Heart left ventricle (tissue), 16 donors: ENCODE data around the gene DPY19L1. TPM values are rescaled to one million over a fixed set of nuclear protein-coding genes. Genes with fewer than 3 reads are reported as not detected.
"Not testable (repeated sequence)": the region's sequence is repeated elsewhere in the genome, so short reads cannot be mapped to it uniquely, and the experiment has no call there.

ENCODE experiments used
- ATAC-seq, 4 donors: fragments of 200-7000 bp; cut with Tn5 transposase; one replicate each; pipeline ENCODE4 v1.9.1; 2020 to 2022; ENCODE audit warnings: moderate library complexity in 4 of 4, mild to moderate bottlenecking in 3 of 4, moderate number of reproducible peaks in 1 of 4
- DNase-seq, 5 donors: peaks; one replicate each; pipeline ENCODE4 v3.0.0-alpha.2; 2020
- H3K27ac ChIP-seq, 12 donors: fragments of 200-600 bp; sonication (generic) in 4 of 12; one replicate each; pipeline versions ENCODE4 v1.5.0 to v1.8.0; 2016 to 2022; ENCODE audit warnings: mild to moderate bottlenecking in 2 of 12
- H3K27me3 ChIP-seq, 9 donors: fragments of 200-600 bp; sonication (generic) in 2 of 9; one replicate each; pipeline versions ENCODE4 v1.5.1 to v1.8.0; 2016 to 2022; ENCODE audit warnings: mild to moderate bottlenecking in 3 of 9
- H3K36me3 ChIP-seq, 9 donors: fragments of 200-600 bp; sonication (generic) in 2 of 9; one replicate each; pipeline versions ENCODE4 v1.5.0 to v1.8.0; 2018 to 2022; ENCODE audit warnings: mild to moderate bottlenecking in 2 of 9
- H3K4me1 ChIP-seq, 12 donors: fragments of 200-600 bp; sonication (generic) in 4 of 12; one replicate each; pipeline versions ENCODE4 v1.5.0 to v1.8.0; 2016 to 2022; ENCODE audit warnings: mild to moderate bottlenecking in 3 of 12
- H3K4me3 ChIP-seq, 12 donors: fragments of 200-600 bp; sonication (generic) in 4 of 12; one replicate each; pipeline versions ENCODE4 v1.5.0 to v1.8.0; 2017 to 2022; ENCODE audit warnings: mild to moderate bottlenecking in 9 of 12, moderate library complexity in 4 of 12
- H3K9me3 ChIP-seq, 12 donors: fragments of 200-600 bp; sonication (generic) in 4 of 12; one replicate each; pipeline versions ENCODE4 v1.5.0 to v1.8.0; 2016 to 2022; ENCODE audit warnings: mild to moderate bottlenecking in 1 of 12
- CTCF ChIP-seq, 12 donors: fragments of 200-600 bp; sonication (generic) in 4 of 12; IDR thresholded peaks; one replicate each; pipeline versions ENCODE4 v1.5.0 to v1.8.0; 2018 to 2022; ENCODE audit warnings: antibody characterized with exemption in 12 of 12, mild to moderate bottlenecking in 5 of 12
- POLR2A ChIP-seq, 2 donors: fragments of 450-650 bp; IDR thresholded peaks; one replicate each; pipeline ENCODE4 v1.6.1; 2017; ENCODE audit warnings: antibody characterized with exemption in 2 of 2, mild to moderate bottlenecking in 2 of 2, moderate library complexity in 2 of 2
- WGBS, 4 donors: extraction: QIAGEN DNeasy Blood & Tissue Kit in 2 of 4; methylation state at CpG; one replicate each; pipeline versions ENCODE4 v1.1.5 to v1.1.7; 2013 to 2018; 5-methylcytosine and 5-hydroxymethylcytosine counted together
- intact Hi-C, 10 donors: fragments of 100-400 bp; cut with DNase I; formaldehyde crosslinking; loops; one replicate each; pipeline versions ENCODE4 v1.11.1 to v1.14.2; 2022
- long read RNA-seq, 3 donors: library from polyadenylated mRNA; unstranded; transcript quantifications; one replicate each; pipeline ENCODE4 v2.0.0, GENCODE V29; 2020 to 2021
- polyA plus RNA-seq, 2 donors: library from polyadenylated mRNA; stranded (reverse); fragments of 200-250 nt; gene quantifications; one replicate each; pipeline ENCODE4 v1.2.3, GENCODE V29; 2013
- total RNA-seq, 9 donors: library from RNA; depleted of rRNA in 2 of 9; stranded (reverse); fragments of >200 nt in 2 of 9; fragmentation: NEBNext Ultra II Directional in 3 of 9; extraction: Animal tissue kit (Norgen Biotek cat#: 25700) in 3 of 9; gene quantifications; one replicate each; pipeline versions ENCODE4 v1.1.0 to v1.2.4, GENCODE V29; 2016 to 2023
- donor health status: ischemic (EF 13 %, LVEDD 7.1; RV severe dilation, severe dysfunction).
- donor health status: healthy with polysubstance abuse.
- donor health status: DM: no; HTN: yes; CAD: no.
- donor health status: DM: no; HTN: no; CAD: no.
- donor health status: ischemic (EF 25% LVEDD 6.9; RV normal size, moderate dysfunction).
- donor health status: ischemic (EF 25% LVEDD 5.7; RV mildly dilated, moderate dysfunction).
- donor health status: healthy.
- donor health status: DM: yes; HTN: yes; CAD: no.
- donor health status: ischemic (EF 35%, LVEDD 5.7; RV mildly dilated, moderate dysfunction).
- donor health status: nonischemic (EF 11% LVEDD 7.7; RV severe dilation, severe dysfunction).
- donor health status: DM: yes; HTN: yes; CAD: no.
- donor health status: PGD.
- donor health status: ischemic (EF 29% LVEDD 5.4; RV normal size, mild dysfunction).
- donor health status: nonischemic (EF 23%, LVEDD 6.1; RV moderate dilation, normal function).

Gene DPY19L1
- total RNA-seq (10 to 100 TPM; 19.8 to 34.4 (median 22.9) TPM), polyA plus RNA-seq (10 to 100 TPM in 1 of 2 donors, 1 to 10 TPM in 1; 7.7 to 21.2 TPM)
- long read RNA-seq, donor 1, full-length matches to known transcripts = 15 of 26 reads
- long read RNA-seq, donor 1, partial matches to known transcripts = 3 of 26 reads
- long read RNA-seq, donor 1, other reads (novel, unspliced or antisense) = 8 of 26 reads
- long read RNA-seq, donor 2, partial matches to known transcripts = 2 of 7 reads
- long read RNA-seq, donor 2, other reads (novel, unspliced or antisense) = 5 of 7 reads
- long read RNA-seq, donor 3, full-length matches to known transcripts = 21 of 31 reads
- long read RNA-seq, donor 3, partial matches to known transcripts = 1 of 31 reads
- long read RNA-seq, donor 3, other reads (novel, unspliced or antisense) = 9 of 31 reads

GRCh38 chr7:35037211-35037525 lies at the start of gene DPY19L1:
TSS of gene DPY19L1 (minus strand) at chr7:35037485. CDS start at chr7:35037394, 91 bp downstream.
- no peaks in the 10 kb centered on the region for H3K27me3 ChIP-seq
- no peaks in the 10 kb centered on the region for H3K36me3 ChIP-seq
- 0 to 1% (median 0%) methylated on average over 10 to 48 of the region's 48 CpGs; no CpG with 5 or more reads in 1 of the 4 donors for WGBS, 4 donors
- no peak for DNase-seq
- ATAC-seq = no peak
- H3K4me3 ChIP-seq = peak within 1 kb of the TSS; percentile 55 to 91 (median 76)
- intact Hi-C loops = loop anchor here in 7 of 10 donors (5.0 to 10.0 kb wide), 6 partner anchors 72 to 362 kb away; no protein-coding TSS in a partner anchor
- peaks cover 0 to 34% (median 24%) of the 10 kb centered on the region in 12 donors for H3K4me1 ChIP-seq
- no peaks in the 10 kb centered on the region for H3K9me3 ChIP-seq
- H3K27ac ChIP-seq = peak within 1 kb of the TSS; percentile 64 to 95 (median 90)
- peak in 1 of 2 donors; percentile 38 for TF ChIP-seq POLR2A (IDR thresholded peaks at IDR 0.05)
- no peak for TF ChIP-seq CTCF (IDR thresholded peaks at IDR 0.05)

GRCh38 chr7:35079517-35079916 lies 42.2 kb upstream of the DPY19L1 start:
- H3K9me3 ChIP-seq, ATAC-seq, DNase-seq, H3K4me3 ChIP-seq, H3K27me3 ChIP-seq, H3K27ac ChIP-seq, H3K4me1 ChIP-seq, H3K36me3 ChIP-seq: not testable (repeated sequence)
- WGBS, 4 donors = 74 to 94% (median 88%) methylated on average over 3 of the region's 3 CpGs
- intact Hi-C loops = loop anchor here in 5 of 10 donors (10.0 kb wide), 3 partner anchors 455 to 545 kb away; no protein-coding TSS in a partner anchor

GRCh38 chr7:35074008-35074407 lies 36.7 kb upstream of the DPY19L1 start:
- not testable (repeated sequence) for H3K4me1 ChIP-seq, H3K9me3 ChIP-seq, H3K4me3 ChIP-seq, H3K27me3 ChIP-seq, H3K27ac ChIP-seq, DNase-seq, H3K36me3 ChIP-seq
- ATAC-seq = peak in 3 of 4 donors; percentile 10 to 20 (median 18)
- intact Hi-C loops = loop anchor here in 6 of 10 donors (5.0 to 10.0 kb wide), 4 partner anchors 461 to 551 kb away; no protein-coding TSS in a partner anchor
- WGBS, 4 donors = 60 to 69% (median 65%) methylated on average over 5 of the region's 5 CpGs

- WGBS, 4 donors = 23 to 36% (median 30%) methylated on average over 14 of the region's 14 CpGs
- not testable (repeated sequence) for H3K36me3 ChIP-seq, H3K27ac ChIP-seq, H3K27me3 ChIP-seq, H3K9me3 ChIP-seq, H3K4me1 ChIP-seq
- TF ChIP-seq CTCF (IDR thresholded peaks at IDR 0.05) = peak in 10 of 12 donors; percentile 20 to 49 (median 36)
- DNase-seq (peak in 2 of 5 donors; percentile 54 to 55), ATAC-seq (peak in 3 of 4 donors; percentile 71 to 82 (median 80))
- intact Hi-C loops = loop anchor here in 6 of 10 donors (5.0 to 10.0 kb wide), 4 partner anchors 462 to 552 kb away; no protein-coding TSS in a partner anchor
- peak overlapping the region in 3 of 12 donors; percentile 21 to 28 (median 24) for H3K4me3 ChIP-seq
Measured at GRCh38 chr7:35072950-35073827, 35.9 kb upstream of the DPY19L1 start.

GRCh38 chr7:35069084-35069483 lies 31.8 kb upstream of the DPY19L1 start:
- intact Hi-C loops, ATAC-seq, H3K27ac ChIP-seq, H3K4me1 ChIP-seq, DNase-seq, H3K9me3 ChIP-seq, H3K27me3 ChIP-seq, H3K4me3 ChIP-seq, H3K36me3 ChIP-seq: not testable (repeated sequence)
- WGBS, 4 donors = 77 to 100% (median 89%) methylated on average over 1 of the region's 1 CpG
